ENCODE measurements around the gene PTPRN2.
"Not testable (repeated sequence)": the region's sequence is repeated elsewhere in the genome, so short reads cannot be mapped to it uniquely, and the experiment has no call there.

- TF ChIP-seq EZH2 (IDR thresholded peaks at IDR 0.05; ENCODE audit: low read length, missing control alignments); CTCF (conservative IDR thresholded peaks at IDR 0.05 in 1 of 2, IDR thresholded peaks at IDR 0.05 in 1 of 2; ENCODE audit: low read depth in 1 of 2, low read length in 2 of 2): not testable (repeated sequence)
Measured at GRCh38 chr7:157846746-157847145, 740.9 kb downstream of the PTPRN2 start.

Data from fibroblast of lung (primary cell).